Adrenal gland (tissue), 5 donors: Measurements from ENCODE around the gene FSTL1.

Experiments used
- POLR2A ChIP-seq, 2 donors: fragments of 450-650 bp; IDR thresholded peaks; one replicate each; pipeline ENCODE4 v1.6.1; 2017; ENCODE audit warnings: antibody characterized with exemption in 2 of 2, mild to moderate bottlenecking in 2 of 2, moderate library complexity in 1 of 2
- TF ChIP-seq, protein P1 (sequence below), 6 experiments: fragments of 450-650 bp in 4 of 6; fragments of 200-600 bp in 2 of 6; sonication (generic) in 1 of 6; IDR thresholded peaks; 1 replicate in 5 of 6; 2 replicates in 1 of 6; pipeline versions ENCODE4 v1.5.1 to v1.8.0; 2016 to 2021; ENCODE audit warnings: antibody characterized with exemption in 6 of 6, mild to moderate bottlenecking in 2 of 6, moderate library complexity in 1 of 6
- donor health status: DM: no; HTN: no; CAD: no.

DNA sequence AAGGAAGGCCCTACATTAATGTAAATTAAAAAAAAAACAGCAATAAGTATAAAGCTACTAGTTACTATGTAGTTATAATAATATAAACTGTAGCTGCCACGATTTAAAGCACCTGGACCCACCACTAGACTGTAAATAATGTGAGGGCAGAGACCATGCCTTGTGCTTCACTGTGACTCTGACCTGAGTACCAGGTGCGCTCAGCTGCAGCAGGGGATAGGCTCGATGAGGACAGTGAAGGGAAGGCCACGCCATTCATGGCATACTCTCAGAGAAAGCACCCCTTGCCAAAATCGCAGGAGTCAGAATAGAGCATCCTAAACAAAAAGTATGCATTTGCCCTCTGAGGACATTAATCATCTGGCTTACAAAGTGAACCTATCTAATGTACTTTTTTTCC, 5.1 kb downstream of the FSTL1 start:
- TF ChIP-seq, protein P1, sequence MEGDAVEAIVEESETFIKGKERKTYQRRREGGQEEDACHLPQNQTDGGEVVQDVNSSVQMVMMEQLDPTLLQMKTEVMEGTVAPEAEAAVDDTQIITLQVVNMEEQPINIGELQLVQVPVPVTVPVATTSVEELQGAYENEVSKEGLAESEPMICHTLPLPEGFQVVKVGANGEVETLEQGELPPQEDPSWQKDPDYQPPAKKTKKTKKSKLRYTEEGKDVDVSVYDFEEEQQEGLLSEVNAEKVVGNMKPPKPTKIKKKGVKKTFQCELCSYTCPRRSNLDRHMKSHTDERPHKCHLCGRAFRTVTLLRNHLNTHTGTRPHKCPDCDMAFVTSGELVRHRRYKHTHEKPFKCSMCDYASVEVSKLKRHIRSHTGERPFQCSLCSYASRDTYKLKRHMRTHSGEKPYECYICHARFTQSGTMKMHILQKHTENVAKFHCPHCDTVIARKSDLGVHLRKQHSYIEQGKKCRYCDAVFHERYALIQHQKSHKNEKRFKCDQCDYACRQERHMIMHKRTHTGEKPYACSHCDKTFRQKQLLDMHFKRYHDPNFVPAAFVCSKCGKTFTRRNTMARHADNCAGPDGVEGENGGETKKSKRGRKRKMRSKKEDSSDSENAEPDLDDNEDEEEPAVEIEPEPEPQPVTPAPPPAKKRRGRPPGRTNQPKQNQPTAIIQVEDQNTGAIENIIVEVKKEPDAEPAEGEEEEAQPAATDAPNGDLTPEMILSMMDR (IDR thresholded peaks at IDR 0.05) = no peak
- no peak for TF ChIP-seq POLR2A (IDR thresholded peaks at IDR 0.05)
